Measurements from ENCODE around the gene GLI3.

The GLI3 gene

DNA sequence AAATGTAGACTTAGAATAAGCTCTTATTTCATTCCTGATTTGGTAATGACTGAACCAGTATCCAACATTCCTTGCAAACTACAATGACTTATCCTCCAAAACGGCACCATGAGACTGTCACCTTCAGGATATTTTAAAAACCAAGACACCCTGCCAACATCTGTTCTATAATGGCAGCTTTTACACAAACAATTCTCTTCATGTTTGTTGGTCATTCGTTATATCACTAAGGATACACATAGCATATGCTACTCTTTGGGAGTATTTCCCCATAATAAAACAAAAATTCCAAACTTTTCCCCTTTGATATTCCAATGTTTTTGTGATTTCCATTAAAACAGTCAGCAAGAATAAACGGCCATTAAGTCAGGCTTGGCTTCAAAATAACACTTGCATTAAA is 215.4 kb downstream of the GLI3 start:
- H3K4me3 ChIP-seq (ENCODE audit: low read length) = no peak overlapping the region
- TF ChIP-seq, protein P1, sequence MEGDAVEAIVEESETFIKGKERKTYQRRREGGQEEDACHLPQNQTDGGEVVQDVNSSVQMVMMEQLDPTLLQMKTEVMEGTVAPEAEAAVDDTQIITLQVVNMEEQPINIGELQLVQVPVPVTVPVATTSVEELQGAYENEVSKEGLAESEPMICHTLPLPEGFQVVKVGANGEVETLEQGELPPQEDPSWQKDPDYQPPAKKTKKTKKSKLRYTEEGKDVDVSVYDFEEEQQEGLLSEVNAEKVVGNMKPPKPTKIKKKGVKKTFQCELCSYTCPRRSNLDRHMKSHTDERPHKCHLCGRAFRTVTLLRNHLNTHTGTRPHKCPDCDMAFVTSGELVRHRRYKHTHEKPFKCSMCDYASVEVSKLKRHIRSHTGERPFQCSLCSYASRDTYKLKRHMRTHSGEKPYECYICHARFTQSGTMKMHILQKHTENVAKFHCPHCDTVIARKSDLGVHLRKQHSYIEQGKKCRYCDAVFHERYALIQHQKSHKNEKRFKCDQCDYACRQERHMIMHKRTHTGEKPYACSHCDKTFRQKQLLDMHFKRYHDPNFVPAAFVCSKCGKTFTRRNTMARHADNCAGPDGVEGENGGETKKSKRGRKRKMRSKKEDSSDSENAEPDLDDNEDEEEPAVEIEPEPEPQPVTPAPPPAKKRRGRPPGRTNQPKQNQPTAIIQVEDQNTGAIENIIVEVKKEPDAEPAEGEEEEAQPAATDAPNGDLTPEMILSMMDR (conservative IDR thresholded peaks at IDR 0.05; ENCODE audit: low read depth, low read length) = no peak
- DNase-seq (ENCODE audit: low read depth) = no peak

DNA sequence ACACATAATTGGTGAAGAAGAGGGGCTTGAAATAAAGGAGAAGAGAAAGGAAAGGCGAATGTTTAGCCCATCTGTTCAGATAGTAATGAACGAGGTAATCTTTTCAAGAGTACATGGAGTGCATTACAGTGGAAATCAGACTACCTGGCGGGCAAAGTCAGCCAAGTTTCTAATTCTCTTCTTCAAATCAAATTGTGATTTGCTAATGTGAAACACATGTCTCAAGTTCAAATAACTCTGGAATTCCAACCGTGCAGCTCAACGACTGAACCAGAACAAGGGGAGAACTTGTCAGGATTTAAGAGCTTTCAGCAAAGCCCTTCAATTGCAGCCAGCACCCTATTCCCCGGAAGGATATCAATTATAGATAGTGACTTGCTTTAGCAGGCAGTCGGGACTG is 216.9 kb downstream of the GLI3 start:
- no peak overlapping the region for H3K4me3 ChIP-seq (ENCODE audit: low read length)
- TF ChIP-seq, protein P1 (conservative IDR thresholded peaks at IDR 0.05; ENCODE audit: low read depth, low read length) = no peak
- DNase-seq (ENCODE audit: low read depth) = no peak

DNA sequence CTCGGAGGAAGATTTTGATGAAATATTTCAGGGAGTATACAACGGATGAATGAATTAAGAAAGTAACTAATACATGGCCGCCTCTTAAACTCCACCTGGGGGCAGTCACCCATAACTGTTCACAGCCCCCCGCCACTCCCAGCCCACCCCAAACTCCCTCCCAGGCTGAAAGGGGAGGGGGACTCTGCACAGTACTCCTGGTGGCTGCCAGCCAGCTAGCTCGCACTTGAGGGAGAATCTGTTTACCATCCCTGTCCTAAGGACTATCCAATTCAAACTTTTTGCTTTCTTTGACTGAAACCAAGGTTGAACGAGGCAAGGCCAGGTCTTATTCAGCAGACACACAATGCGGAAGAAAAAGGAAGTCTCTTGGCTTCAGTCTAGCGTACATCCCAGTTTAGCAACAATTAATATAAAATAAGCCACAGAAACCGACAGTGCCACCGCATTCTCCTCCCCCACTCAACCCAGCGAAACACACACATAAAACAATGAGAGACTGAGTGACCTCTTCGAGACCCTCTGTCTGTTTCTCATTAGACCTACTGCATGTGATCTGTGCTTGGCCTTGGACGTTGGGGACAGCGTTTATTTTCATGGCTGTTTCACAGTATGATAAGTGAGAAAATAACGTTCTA is 219.5 kb downstream of the GLI3 start:
- TF ChIP-seq, protein P1 (conservative IDR thresholded peaks at IDR 0.05; ENCODE audit: low read depth, low read length) = no peak
- no peak overlapping the region for H3K4me3 ChIP-seq (ENCODE audit: low read length)
- no peak for DNase-seq (ENCODE audit: low read depth)

DNA sequence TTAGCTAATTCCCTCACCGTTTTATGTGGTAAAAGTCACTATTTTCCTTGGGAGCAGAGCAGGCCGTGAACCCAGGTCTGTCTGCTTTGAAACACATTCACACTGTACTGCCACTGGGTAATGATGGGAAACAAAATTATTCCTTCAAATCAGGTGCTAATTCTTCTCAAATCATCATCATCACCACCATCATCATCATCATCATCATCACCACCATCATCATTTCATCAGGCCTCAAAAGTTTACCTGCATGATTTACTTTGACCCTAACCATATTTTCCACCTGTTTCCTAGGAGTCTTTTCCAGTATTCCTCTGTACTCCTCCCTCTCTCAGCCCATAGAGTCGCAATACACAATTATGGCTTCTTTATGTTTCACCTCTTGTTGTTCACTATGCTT is 220.5 kb downstream of the GLI3 start:
- TF ChIP-seq, protein P1 (conservative IDR thresholded peaks at IDR 0.05; ENCODE audit: low read depth, low read length) = no peak
- H3K4me3 ChIP-seq (ENCODE audit: low read length) = no peak overlapping the region
- DNase-seq (ENCODE audit: low read depth) = no peak

DNA sequence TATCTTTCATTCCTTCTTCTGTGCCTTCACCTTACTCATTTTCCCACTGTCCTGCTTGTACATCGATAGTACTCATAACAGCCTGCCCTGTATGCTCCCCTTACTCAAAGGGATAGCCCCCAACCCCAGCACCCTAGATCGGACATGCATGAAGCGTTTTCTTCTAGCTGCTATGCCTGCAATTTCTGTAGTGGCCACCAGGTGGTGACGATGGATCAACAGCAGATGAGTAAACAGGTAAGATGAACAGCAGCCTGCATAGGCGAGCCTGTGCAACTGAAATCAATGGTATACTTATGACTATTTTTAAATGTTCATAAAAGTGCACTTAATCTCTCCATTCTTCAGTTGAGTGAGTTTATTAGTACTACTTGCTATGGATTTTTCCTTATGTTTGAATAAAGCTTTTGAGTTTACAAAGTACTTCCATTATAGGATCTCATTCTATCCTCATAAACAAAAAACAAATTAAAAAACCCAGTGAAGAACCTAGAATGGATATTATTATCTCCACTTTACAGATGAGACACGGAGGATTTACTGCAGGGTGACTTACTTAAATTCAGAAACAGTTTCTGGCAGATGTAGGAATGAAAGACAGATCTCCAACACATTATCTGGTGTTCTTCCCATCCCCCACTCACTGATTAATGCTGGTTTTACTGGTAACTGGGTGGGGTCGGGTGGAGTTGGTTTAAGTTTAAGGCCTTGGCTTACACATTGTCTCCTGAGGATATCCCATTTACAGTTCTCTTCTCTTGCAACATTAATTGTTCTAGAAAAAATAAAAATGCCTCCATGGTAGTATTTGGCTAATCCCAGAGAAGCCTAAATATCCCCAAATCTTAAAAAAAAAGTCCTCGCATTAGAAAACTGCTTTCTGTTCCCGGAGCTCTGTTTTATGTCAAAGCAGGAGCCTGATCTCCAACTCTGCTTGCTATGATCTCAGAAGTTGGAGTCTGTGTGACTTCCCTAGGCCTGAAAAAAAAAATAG is 222.1 kb downstream of the GLI3 start:
- TF ChIP-seq, protein P1 (conservative IDR thresholded peaks at IDR 0.05; ENCODE audit: low read depth, low read length) = peak; percentile 82
- DNase-seq (ENCODE audit: low read depth) = no peak
- no peak overlapping the region for H3K4me3 ChIP-seq (ENCODE audit: low read length)

DNA sequence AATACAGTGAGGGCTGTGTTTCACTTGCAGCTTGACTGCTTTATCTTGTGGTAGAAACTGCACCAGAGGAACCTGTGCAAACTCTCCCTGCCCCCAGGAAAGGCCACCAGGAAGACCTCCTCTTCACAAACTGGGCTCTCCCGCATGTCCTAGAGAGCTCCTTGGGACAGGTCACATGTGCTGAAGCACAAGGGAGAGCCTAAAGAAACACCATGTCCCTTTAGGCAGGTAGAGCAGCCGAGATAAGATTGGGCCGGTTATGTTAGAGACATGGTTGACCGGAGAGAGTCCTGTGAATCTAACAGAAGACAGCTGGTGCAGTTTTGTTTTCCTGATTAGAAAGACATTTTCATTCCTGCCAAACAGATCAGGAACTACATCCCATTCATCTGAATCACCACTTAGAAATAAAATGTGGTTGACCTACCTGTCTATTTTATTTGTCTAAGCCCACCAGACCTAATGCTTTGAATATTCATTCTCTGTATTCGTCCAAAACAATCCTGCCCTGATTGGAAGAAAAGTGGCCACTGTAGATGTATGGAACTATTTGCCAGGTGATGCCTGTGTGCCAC is 224.1 kb downstream of the GLI3 start:
- H3K4me3 ChIP-seq (ENCODE audit: low read length) = no peak overlapping the region
- no peak for DNase-seq (ENCODE audit: low read depth)
- TF ChIP-seq, protein P1 (conservative IDR thresholded peaks at IDR 0.05; ENCODE audit: low read depth, low read length) = no peak
